GM12878 (cell line): ENCODE results near the gene MAP4K5. TPM values are rescaled to one million over a fixed set of nuclear protein-coding genes. Genes with fewer than 3 reads are reported as not detected.

Experiments
- ASH2L ChIP-seq: fragments of 300-600, 200-600 bp; sonication (generic); IDR thresholded peaks from 2 replicates; pipeline ENCODE4 v1.6.1; 2017; ENCODE audit warnings: low read depth, mild to moderate bottlenecking, borderline replicate concordance
- CBX5 ChIP-seq: sonication (generic); IDR thresholded peaks from 2 replicates; pipeline ENCODE4 v1.6.1; 2016; ENCODE audit warnings: low read depth, moderate library complexity, mild to moderate bottlenecking, inconsistent platforms
- CREB1 ChIP-seq: IDR thresholded peaks from 2 replicates; pipeline ENCODE4 v1.6.1; 2012; ENCODE audit warnings: low read depth, mild to moderate bottlenecking, inconsistent platforms
- EGR1 ChIP-seq, 2 experiments: IDR thresholded peaks; 1 replicate in 1 of 2; 2 replicates in 1 of 2; pipeline ENCODE4 v1.6.1; 2011 to 2012; ENCODE audit warnings: low read depth in 2 of 2, low read length in 2 of 2, borderline replicate concordance in 1 of 2, mild to moderate bottlenecking in 1 of 2, moderate library complexity in 1 of 2
- GABPA ChIP-seq: IDR thresholded peaks from 2 replicates; pipeline ENCODE4 v1.6.1; 2014; ENCODE audit warnings: antibody characterized with exemption, low read depth, mild to moderate bottlenecking, inconsistent platforms
- JUNB ChIP-seq: IDR thresholded peaks from 2 replicates; pipeline ENCODE4 v1.6.1; 2016; ENCODE audit warnings: antibody characterized with exemption, mild to moderate bottlenecking
- NFIC ChIP-seq: IDR thresholded peaks from 2 replicates; pipeline ENCODE4 v1.6.1; 2012; ENCODE audit warnings: low read depth, mild to moderate bottlenecking, inconsistent platforms, low read length, moderate library complexity
- PAX5 ChIP-seq: IDR thresholded peaks from 2 replicates; pipeline ENCODE4 v1.6.1; 2011; ENCODE audit warnings: low read depth, low read length, borderline replicate concordance
- PML ChIP-seq: IDR thresholded peaks from 2 replicates; pipeline ENCODE4 v1.6.1; 2012; ENCODE audit warnings: low read length, inconsistent platforms
- POLR2AphosphoS2 ChIP-seq: IDR thresholded peaks from 2 replicates; pipeline ENCODE4 v1.6.1; 2011; ENCODE audit warnings: low read depth, mild to moderate bottlenecking, low read length, improper control_type of control experiment, moderate library complexity
- POU2F2 ChIP-seq: IDR thresholded peaks from 3 replicates; pipeline ENCODE4 v1.6.1; 2011; ENCODE audit warnings: low read depth, mild to moderate bottlenecking, low read length, borderline replicate concordance
- RAD21 ChIP-seq: IDR thresholded peaks from 2 replicates; pipeline ENCODE4 v1.6.1; 2011; ENCODE audit warnings: mild to moderate bottlenecking, low read depth, low read length, moderate library complexity; ENCODE audit not compliant: insufficient read depth
- RCOR1 ChIP-seq: conservative IDR thresholded peaks from 2 replicates; pipeline ENCODE4 v1.6.1; 2012; ENCODE audit warnings: low read depth, low read length, improper control_type of control experiment
- SIN3A ChIP-seq: IDR thresholded peaks from 2 replicates; pipeline ENCODE4 v1.6.1; 2012; ENCODE audit warnings: low read depth, low read length, improper control_type of control experiment
- SP1 ChIP-seq: IDR thresholded peaks from one replicate; pipeline ENCODE4 v1.6.1; 2011; ENCODE audit warnings: low read depth, low read length
- SPI1 ChIP-seq: IDR thresholded peaks from 2 replicates; pipeline ENCODE4 v1.6.1; 2011; ENCODE audit warnings: low read depth, mild to moderate bottlenecking, low read length, moderate library complexity, borderline replicate concordance; ENCODE audit not compliant: insufficient read depth
- TBL1XR1 ChIP-seq: IDR thresholded peaks from 2 replicates; pipeline ENCODE4 v1.6.1; 2012; ENCODE audit warnings: low read depth, low read length, improper control_type of control experiment
- polyA plus RNA-seq, 11 experiments: library from polyadenylated mRNA; depleted of rRNA in 4 of 11; unstranded in 6 of 11; stranded (reverse) in 5 of 11; fragments of >200 nt; fragmentation: Nextera tagmentation in 4 of 11; fragmentation: Illumina TruSeq in 1 of 11; extraction: Ambion mirVana in 4 of 11; extraction: Trizol in 1 of 11; gene quantifications; 1 replicate in 1 of 11; 2 replicates in 10 of 11; pipeline versions ENCODE4 v1.2.1 to v1.2.3, GENCODE V29; 2011 to 2016; ENCODE audit warnings: inconsistent platforms in 2 of 11, missing spikeins in 2 of 11, low read depth in 1 of 11
- total RNA-seq, 4 experiments: library from RNA; depleted of rRNA in 3 of 4; stranded (reverse); fragments of >200 nt in 3 of 4; fragmentation: Illumina TruSeq in 1 of 4; extraction: Trizol in 1 of 4; gene quantifications; 2 replicates each; pipeline versions ENCODE4 v1.2.1 to v1.2.3, GENCODE V29; 2013 to 2021
- TF ChIP-seq, protein P1 (sequence below): fragments of 450-650 bp; IDR thresholded peaks from 2 replicates; pipeline ENCODE4 v1.6.1; 2017; ENCODE audit warnings: mild to moderate bottlenecking, moderate library complexity
- TF ChIP-seq, protein P2 (sequence below): IDR thresholded peaks from 2 replicates; pipeline ENCODE4 v1.6.1; 2011; ENCODE audit warnings: borderline replicate concordance, low read depth, mild to moderate bottlenecking, moderate library complexity, low read length; ENCODE audit not compliant: insufficient read depth, poor library complexity, severe bottlenecking
- TF ChIP-seq, protein P3 (sequence below): IDR thresholded peaks from 2 replicates; pipeline ENCODE4 v1.6.1; 2012; ENCODE audit warnings: low read depth, low read length, improper control_type of control experiment

MAP4K5 gene
- total and polyA plus RNA-seq, 10 of the 15 experiments (the other 5 are each of a cell fraction or from before 2014, with no cell fraction given): 9.1 to 41.3 (median 30.1) TPM

DNA sequence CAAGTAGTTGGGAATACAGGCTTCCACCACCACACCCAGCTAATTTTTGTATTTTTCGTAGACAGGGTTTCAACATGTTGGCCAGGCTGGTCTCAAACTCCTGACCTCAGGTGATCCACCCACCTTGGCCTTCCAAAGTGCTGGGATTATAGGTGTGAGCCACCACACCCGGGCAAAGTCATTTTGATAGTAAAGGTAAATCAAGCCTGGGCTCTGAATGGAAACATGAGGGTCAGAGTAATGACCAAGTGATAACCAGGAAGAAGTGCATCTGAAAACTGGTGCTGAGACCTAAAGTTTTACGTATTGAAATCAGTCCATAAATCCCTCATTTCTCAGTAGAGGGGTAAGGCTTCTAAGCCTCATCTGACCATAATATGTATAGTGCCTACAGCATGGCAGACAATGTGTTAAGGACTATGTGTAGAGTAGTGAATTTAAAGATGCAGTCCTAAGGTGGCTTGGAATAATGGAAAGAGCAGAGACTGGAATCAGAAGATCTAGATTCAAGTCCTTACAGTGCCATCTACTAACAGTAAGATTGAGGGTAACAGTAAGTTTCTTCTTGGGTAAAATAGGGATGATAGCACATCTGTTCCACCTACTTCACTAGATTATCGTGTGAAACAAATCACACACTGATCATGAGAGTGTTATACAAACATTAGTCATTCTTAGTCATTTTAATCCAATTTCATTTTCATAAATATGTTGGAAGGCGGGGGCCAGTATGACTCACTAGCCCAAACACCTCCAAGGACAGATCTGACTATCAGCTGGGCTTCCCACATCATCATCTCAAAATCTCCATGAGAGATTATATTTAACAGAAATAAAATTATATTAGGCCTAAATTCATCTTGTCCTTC lies 11.2 kb downstream of the MAP4K5 start (continued):
- TF ChIP-seq, protein P1, sequence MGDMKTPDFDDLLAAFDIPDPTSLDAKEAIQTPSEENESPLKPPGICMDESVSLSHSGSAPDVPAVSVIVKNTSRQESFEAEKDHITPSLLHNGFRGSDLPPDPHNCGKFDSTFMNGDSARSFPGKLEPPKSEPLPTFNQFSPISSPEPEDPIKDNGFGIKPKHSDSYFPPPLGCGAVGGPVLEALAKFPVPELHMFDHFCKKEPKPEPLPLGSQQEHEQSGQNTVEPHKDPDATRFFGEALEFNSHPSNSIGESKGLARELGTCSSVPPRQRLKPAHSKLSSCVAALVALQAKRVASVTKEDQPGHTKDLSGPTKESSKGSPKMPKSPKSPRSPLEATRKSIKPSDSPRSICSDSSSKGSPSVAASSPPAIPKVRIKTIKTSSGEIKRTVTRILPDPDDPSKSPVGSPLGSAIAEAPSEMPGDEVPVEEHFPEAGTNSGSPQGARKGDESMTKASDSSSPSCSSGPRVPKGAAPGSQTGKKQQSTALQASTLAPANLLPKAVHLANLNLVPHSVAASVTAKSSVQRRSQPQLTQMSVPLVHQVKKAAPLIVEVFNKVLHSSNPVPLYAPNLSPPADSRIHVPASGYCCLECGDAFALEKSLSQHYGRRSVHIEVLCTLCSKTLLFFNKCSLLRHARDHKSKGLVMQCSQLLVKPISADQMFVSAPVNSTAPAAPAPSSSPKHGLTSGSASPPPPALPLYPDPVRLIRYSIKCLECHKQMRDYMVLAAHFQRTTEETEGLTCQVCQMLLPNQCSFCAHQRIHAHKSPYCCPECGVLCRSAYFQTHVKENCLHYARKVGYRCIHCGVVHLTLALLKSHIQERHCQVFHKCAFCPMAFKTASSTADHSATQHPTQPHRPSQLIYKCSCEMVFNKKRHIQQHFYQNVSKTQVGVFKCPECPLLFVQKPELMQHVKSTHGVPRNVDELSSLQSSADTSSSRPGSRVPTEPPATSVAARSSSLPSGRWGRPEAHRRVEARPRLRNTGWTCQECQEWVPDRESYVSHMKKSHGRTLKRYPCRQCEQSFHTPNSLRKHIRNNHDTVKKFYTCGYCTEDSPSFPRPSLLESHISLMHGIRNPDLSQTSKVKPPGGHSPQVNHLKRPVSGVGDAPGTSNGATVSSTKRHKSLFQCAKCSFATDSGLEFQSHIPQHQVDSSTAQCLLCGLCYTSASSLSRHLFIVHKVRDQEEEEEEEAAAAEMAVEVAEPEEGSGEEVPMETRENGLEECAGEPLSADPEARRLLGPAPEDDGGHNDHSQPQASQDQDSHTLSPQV: no peak
- TF ChIP-seq POU2F2: no peak
- TF ChIP-seq PML: 0 out of 2 replicates have a peak, but pooled peaks have one; percentile 58
- peak; percentile 99 for TF ChIP-seq JUNB
- peak; percentile 39; the same call in 1 of the 2 replicates for TF ChIP-seq CREB1
- TF ChIP-seq TBL1XR1: no peak
- TF ChIP-seq RAD21: no peak
- TF ChIP-seq PAX5: peak; percentile 73; the same call in 1 of the 2 replicates
- TF ChIP-seq CBX5: no peak
- no peak for TF ChIP-seq SIN3A
- no peak for TF ChIP-seq RCOR1
- TF ChIP-seq GABPA: peak; percentile 54; the same call in 1 of the 2 replicates
- peak; percentile 96 for TF ChIP-seq NFIC
- TF ChIP-seq POLR2AphosphoS2: no peak
- no peak for TF ChIP-seq SP1
- TF ChIP-seq, protein P2, sequence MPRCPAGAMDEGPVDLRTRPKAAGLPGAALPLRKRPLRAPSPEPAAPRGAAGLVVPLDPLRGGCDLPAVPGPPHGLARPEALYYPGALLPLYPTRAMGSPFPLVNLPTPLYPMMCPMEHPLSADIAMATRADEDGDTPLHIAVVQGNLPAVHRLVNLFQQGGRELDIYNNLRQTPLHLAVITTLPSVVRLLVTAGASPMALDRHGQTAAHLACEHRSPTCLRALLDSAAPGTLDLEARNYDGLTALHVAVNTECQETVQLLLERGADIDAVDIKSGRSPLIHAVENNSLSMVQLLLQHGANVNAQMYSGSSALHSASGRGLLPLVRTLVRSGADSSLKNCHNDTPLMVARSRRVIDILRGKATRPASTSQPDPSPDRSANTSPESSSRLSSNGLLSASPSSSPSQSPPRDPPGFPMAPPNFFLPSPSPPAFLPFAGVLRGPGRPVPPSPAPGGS: no peak
- TF ChIP-seq, protein P3, sequence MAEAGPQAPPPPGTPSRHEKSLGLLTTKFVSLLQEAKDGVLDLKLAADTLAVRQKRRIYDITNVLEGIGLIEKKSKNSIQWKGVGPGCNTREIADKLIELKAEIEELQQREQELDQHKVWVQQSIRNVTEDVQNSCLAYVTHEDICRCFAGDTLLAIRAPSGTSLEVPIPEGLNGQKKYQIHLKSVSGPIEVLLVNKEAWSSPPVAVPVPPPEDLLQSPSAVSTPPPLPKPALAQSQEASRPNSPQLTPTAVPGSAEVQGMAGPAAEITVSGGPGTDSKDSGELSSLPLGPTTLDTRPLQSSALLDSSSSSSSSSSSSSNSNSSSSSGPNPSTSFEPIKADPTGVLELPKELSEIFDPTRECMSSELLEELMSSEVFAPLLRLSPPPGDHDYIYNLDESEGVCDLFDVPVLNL: no peak
- no peak for TF ChIP-seq EGR1 (IDR thresholded peaks at IDR 0.05; ENCODE audit: borderline replicate concordance in 1 of 2, low read depth in 2 of 2, low read length in 2 of 2)
- TF ChIP-seq ASH2L: no peak
- TF ChIP-seq SPI1: no peak
